NCI-H2171 treated with DMSO at 0.1 percent for 48 hours (cell line): Measurements from ENCODE around the gene IMPACT.

Experiments
- DNase-seq: peaks from one replicate; lab custom pipeline; 2025; lab: John Stamatoyannopoulos, UW

The IMPACT gene

DNA sequence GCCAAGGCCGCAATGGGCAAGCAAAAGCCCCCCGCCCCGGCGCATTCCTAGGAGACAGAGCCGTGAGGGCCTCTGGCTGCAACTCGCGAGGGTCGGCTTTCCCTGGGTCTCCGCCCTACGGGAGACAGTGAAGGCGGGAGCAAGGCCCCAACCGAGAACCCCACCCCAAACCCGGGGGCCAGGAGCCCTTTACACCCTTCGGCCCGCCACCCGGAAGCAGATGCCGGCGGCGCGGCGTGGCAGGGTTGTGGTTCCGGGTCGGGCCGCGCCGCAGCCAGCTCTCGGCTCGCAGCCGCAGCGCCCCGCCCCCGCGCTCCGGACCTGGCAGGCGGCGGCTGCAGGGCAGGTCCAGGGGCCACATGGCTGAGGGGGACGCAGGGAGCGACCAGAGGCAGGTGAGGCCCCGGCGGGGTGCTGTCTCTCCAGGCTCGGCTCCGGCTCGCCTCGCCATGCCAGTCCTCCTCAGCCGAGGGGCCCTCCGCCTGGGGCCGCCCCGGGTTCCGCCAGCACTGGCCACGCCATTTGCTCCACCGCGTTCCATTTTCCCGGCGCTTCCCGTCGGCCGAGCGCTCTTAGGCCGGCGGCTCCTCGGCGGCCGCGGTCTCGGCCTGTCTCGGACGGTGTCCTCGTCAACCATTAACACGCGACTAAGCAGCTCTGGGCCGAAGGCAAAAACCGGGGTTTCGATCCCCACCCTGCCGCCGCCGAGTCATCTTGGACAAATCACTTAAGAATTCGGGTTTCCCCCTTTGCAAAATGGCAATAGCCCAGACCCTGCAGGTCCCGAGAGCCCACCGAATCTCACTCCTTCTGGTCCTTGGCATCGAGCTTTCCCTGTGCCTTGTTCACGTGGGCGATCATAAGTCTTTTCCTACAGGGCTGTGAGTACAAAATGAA lies at the start of gene IMPACT:
TSS of gene IMPACT (plus strand) at position 273 of the 897 bp plus-strand sequence. CDS start at position 360, 87 bp downstream.
- DNase-seq: peak; percentile 87

- no peak for DNase-seq
Measured at GRCh38 chr18:24378598-24378997, 47.9 kb upstream of the IMPACT start.

DNA sequence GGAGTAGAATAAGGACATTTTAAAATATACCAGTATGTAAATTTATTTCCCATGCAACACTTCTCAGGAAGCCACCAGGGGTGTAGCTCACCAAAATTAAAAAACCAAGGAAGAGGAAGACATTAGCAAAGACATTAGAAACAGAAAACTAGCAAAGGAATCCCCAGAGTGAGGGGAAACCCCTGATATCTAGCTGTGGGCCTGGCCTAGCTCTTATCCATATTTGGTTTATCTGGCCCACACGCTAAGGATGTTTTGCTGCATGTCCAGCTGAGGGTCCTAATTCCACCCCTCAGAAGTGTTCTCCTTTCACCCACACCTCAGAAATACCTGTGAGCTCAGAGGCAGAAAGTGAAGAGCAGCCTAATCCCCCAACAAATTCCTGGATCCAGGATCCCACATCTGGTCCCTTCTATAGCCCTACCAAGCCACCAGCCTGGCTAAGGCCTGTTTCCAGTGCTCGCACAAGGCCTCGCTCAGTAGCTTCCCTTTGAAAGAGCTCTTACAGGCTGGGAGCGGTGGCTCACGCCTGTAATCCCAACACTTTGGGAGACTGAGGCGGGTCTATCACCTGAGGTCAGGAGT lies 46.2 kb upstream of the IMPACT start:
- no peak for DNase-seq

GRCh38 chr18:24381126-24381525 lies 45.3 kb upstream of the IMPACT start:
- DNase-seq: no peak

DNA sequence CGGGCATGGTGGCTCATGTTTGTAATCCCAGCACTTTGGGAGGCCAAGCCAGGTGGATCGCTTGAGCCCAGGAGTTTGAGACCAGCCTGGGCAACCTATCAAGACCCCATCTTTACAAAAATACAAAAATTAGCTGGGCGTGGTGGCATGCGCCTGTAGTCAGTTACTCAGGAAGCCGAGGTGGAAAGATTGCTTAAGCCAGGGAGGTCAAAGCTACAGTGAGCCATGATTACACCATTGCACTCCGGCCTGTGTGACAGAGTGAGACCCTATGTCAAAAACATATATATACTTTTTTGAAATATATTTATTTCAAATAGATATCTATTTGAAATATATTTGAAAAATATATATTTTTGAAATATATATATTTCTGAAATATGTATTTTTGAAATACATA lies 39.8 kb upstream of the IMPACT start:
- no peak for DNase-seq

- no peak for DNase-seq
Measured at GRCh38 chr18:24388957-24389356, 37.5 kb upstream of the IMPACT start.

GRCh38 chr18:24395049-24395795 lies 31.2 kb upstream of the IMPACT start:
- peak; percentile 33 for DNase-seq

DNA sequence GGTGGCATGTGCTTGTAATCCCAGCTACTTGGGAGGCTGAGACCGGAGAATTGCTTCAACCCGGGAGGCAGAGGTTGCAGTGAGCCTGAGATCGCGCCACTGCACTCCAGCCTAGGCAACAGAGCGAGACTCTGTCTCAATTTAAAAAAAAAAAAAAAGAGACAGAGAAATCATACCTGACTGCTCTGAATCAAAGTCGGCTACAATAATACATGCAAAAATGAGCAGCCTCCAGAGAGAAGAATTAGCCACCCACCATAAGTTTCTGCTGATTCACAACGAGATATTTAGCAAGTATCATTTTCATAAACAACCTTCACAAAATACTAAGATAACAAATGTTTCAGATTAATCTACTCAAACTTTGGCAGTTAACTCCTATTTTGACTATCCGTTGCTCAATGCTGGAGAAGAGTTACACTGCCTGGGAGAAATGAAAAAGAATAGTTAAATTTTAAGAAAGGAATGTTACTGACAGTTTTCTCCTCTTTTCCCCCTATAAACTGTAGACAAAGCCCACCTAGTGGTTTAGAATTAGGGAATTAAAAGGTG lies 30.3 kb upstream of the IMPACT start:
- peak; percentile 9 for DNase-seq

GRCh38 chr18:24397131-24397693 lies 29.3 kb upstream of the IMPACT start:
- DNase-seq: peak; percentile 91

- DNase-seq: peak; percentile 95
Measured at GRCh38 chr18:24397694-24398368, 28.6 kb upstream of the IMPACT start, which contains the start of gene OSBPL1A. Gene OSBPL1A, minus strand, starts transcription at chr18:24397824. Its CDS starts 20,291 bp downstream, at chr18:24377533.

DNA sequence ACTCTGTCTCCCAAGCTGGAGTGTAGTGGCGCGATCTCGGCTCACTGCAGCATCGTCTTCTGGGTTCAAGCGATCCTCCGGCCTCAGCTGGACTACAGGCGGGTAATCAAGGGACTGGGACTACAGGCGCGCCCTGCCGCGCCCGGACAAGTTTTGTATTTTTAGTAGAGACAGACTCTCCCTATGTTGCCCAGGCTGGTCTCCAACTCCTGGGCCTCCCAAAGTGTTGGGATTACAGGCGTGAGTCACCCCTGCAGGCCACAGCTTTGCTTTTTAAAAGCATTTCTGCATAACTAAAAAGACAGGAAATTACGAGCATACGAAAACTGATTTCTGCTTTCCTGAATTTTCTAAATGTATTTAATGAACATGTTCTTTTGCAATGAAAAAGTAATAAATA lies 27.9 kb upstream of the IMPACT start:
- no peak for DNase-seq

- no peak for DNase-seq
Measured at GRCh38 chr18:24400587-24400986, 25.9 kb upstream of the IMPACT start.

DNA sequence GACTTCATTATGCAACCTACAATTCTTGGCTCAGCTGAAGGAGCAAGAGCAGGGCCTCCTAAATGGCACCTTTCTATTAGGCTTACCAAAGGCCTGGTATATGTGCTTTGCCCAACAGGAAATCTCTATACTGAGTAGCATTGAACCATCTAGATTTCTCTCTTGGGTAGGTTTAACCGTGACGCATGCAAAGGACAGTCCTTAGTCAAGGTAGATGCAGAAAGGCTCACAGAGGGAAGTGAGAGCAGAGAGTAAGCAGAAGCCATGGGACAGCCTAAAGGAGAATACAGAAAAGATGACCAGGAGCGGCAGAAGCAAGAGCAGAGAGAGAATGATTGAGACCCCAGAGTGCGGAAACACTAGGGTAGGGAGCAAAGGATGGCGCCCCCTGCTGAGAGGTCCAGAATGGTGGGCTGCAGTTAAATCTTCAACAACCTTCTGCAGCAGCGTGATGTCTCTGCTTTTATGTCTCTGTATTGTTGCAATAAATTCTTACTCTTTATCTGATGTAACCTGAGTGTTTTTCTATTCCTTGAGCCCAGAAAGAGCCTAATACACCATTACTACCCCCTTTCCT lies 24.2 kb upstream of the IMPACT start:
- DNase-seq: no peak

- no peak for DNase-seq
Measured at GRCh38 chr18:24403076-24403475, 23.4 kb upstream of the IMPACT start.

GRCh38 chr18:24404591-24404990 lies 21.9 kb upstream of the IMPACT start:
- no peak for DNase-seq

DNA sequence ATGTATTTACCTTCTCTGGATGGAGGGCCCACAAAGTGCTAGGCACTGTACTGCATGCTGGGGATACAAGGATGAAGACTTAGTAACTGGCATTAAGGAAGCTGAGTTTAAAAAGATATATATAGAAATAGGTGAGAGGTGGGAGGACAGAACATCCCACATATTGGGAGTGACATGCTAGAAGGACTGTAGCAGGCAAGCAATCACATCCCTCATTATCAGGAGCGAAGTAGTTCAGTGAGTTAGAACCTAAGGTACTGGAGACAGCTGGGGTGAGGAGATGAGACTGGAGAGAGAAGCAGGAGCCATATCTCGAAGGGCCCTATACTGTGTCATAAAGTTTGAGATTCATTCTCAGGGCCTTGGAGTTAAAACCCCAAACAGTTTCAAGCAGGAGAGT lies 18.0 kb upstream of the IMPACT start:
- DNase-seq: no peak

GRCh38 chr18:24413148-24413547 lies 13.3 kb upstream of the IMPACT start:
- DNase-seq: no peak

DNA sequence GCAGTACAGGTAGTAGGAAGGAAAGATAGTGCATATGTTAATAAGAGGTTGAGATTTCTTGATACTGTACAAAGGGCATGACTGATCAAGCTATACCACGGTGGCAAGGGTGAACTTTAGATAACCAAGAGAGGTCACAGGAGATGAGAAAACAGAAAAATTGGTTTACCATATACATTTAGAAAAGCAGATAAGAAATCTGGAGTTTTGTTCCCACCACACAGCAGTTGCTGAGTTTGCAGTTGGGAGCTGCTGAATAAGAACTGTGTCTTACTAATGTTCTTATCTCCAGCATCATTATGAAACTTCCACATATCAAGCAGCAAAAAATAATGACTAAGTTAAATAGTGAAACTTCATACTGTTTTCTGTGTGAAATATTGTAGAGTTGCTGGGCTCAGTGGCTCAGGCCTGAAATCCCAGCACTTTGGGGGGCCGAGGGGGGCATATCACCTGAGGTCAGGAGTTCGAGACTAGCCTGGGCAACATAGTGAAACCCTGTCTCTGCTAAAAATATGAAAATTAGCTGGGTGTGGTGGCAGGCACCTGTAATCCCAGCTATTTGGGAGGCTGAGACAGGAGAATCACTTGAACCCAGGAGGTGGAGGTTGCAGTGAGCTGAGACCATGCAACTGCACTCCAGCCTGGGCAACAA lies 12.0 kb upstream of the IMPACT start:
- no peak for DNase-seq

- DNase-seq: no peak
Measured at GRCh38 chr18:24417480-24417879, 9.0 kb upstream of the IMPACT start.

DNA sequence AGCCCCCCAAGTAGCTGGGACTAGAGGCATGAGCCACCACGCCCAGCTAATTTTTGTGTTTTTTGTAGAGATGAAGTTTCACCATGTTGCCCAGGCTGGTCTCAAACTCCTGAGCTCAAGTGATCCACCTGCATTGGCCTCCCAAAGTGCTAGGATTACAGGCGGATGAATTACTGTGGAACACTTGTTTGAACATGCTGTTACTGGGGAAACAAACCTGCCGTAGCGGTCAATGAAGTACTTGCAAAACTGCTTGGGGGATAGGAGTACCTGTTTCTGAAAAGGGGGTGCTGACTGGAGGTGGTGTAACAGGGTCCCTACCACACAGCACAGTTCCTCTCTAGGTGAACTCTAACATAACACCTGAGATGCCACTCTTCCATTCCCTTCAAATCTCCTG lies 5.9 kb upstream of the IMPACT start:
- no peak for DNase-seq

DNA sequence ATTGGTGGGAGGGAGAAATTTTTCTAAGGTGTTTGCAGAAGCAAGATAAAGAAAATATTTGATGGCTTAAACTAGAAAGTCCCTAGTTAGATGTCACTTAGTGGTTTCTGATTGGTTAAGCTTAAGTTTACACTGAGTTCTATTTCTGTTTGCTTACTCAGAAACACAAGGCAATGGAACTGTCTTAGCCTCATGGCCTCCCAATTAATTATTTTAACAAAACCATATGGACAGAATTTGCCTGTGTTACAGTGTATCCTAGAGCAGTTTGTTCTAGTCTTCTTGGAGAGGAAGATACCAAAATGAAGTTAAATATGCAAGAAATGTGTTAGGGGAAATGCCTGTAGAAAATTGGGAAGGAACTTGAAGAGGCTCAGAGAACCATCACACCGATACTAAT lies 4.6 kb upstream of the IMPACT start:
- no peak for DNase-seq
